ENCODE measurements around the gene SEC22C.
"Not testable (repeated sequence)": the region's sequence is repeated elsewhere in the genome, so short reads cannot be mapped to it uniquely, and the experiment has no call there.

The SEC22C gene

GRCh38 chr3:42579346-42579745, 2.4 kb downstream of the SEC22C start:
- not testable (repeated sequence) for DNase-seq

- DNase-seq, result no peak
Observed at GRCh38 chr3:42578054-42578453, 3.7 kb downstream of the SEC22C start.

- no peak for DNase-seq
Observed at GRCh38 chr3:42575137-42575741, 6.5 kb downstream of the SEC22C start.

DNA sequence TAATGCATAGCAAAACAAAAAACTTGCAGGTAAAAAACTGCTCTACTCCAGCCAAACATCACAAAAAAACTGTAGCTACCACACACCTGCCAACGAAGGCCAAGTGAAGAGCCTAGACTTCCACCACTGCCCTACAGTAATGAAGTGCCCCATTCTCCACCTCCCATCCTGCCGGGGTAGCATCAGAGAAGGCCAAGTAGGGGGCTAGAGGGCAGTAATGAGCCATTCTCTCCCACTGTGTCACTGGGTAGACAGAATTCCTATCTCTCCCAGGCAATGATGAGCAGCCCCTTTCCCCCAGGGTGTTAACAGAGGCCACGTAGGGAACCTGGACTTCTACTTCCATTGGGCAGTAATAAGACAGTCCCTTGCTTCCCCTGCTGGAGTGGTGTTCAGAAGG, 9.5 kb downstream of the SEC22C start:
- DNase-seq, result no peak

DNA sequence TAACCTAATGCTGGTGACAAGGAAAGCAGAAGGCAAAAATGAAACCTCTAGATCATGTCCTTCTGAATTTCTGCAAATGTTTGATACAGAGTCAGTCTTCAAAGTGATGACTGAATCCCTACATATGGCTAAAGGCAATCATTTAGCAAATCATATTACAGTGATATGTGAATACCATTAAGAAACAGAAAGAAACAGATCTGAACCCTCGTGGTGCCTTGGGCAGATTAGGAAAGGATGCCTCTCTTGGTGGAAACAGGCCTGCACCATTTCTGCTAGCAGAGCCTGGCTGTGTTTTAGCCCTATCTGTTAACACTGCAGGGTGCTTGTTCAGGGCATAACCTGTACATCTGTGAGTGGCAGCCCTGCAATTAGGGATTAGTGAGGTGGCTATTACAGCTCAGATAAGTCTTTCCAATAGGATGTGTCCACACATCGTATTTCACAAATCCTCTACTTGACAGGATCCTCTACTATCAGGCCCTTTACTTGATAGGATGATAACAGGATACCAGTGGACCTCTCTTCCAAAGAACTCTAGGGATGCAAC, 12.1 kb downstream of the SEC22C start:
- DNase-seq, result no peak

- no peak for DNase-seq
Observed at GRCh38 chr3:42562047-42562907, 19.5 kb downstream of the SEC22C start.

DNA sequence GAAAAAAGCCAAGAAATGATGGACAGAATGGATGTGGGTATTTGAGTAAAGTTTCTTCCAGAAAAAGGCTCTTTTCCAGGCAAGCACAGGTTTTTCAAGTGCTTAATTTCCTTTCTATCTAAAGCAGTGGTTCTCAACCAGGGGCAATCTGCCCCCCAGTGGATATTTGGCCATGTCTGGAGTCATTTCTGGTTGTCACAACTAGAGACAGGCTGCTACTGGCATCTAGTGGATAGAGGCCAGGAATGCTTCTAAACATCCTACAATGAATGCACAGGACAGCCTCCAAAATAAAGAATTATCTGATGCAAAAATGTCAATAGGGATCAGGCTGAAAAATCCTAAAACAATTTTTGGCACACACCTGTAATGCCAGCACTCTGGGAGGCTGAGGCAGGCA, 23.9 kb downstream of the SEC22C start:
- no peak for DNase-seq

- not testable (repeated sequence) for DNase-seq
Observed at GRCh38 chr3:42556817-42557216, 24.9 kb downstream of the SEC22C start.

DNA sequence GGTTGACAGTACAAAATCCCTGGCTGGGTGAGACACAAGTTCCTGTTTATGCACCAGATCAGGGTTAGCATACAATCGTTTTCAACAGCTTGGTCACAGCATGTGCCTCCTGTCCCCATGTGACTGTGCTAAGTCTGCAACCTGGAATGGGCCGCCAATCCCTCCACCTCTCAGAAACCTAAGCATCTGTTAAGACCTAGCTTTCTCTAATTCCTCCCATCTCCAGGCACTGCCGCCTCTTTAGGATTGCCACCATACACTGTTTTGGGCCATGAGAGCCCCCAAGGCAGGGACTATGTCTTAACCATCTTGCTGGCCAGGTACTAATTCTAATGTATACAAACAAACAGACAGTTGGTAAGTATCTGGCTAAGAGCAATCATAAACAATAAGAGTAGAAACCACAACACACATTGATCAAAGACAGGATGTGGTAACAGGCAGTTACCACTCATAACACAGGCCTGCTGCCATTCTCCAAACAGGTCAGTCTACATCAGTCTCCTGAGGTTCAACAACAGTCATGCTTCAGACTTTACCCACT, 25.6 kb downstream of the SEC22C start:
- DNase-seq, result no peak

DNA sequence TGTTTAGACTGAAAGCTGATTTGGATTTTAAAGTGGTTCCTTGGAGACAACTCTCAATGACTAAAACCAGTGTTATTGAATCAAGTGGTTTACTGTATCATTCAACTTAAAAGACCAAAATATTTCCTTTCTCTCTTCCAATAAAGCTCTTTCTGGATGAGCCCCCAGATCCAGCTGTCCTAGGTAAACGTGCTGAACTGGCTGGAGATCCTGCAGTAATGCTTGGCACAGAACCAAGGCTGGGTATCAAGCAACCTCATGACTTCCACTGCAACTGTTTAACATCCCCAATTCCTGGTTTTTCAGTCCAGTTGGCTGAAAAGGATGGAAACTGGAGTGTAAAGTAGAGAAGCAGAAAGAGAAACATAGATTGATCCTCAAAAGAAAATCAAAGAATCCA, 28.9 kb downstream of the SEC22C start:
- DNase-seq, result no peak

- no peak for DNase-seq
Observed at GRCh38 chr3:42550250-42550649, 31.5 kb downstream of the SEC22C start.

DNA sequence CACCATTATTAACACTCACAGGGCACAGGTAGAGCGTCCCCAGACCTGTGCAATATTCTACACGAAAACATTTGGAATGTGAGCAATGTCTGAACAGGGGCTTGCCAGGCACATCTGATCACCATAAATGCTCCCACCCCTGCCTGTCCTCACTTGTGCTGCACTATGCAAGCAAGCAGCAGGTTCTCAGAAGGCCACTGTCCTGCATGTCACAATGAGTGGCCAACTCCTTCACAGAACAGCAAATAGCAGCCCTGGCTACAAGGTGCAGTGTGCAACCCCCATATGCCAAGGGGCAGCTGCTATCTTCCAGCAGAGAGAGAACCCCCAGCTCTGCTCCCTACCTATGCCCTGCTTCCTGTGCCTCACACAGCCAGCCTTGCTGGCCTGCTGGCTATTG, 32.6 kb downstream of the SEC22C start:
- no peak for DNase-seq

DNA sequence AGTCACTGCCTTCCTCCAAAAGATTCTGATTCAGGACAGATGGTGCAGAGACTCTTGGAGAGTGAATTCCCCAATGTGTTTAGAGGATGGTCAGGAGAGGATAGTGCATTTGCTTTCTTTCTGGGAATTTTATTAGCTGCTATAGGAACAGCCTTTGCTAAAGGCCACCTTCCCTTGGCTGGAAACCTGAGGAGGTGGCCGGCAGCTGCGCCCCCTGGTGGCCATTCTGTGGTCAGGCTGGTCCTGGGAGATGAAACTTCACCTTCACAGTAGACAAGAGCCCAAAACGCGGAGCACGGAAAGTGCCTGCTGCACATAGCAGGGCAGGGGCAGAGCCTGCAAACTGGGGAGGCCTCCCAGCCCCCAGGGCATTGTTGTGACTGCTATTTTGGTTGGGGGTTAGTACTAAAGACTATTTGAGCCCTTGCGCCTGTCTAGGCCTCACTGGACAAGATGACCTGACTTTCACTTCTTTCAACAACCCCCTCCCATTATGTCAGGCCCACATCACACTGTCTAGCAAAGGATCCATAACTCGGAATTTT, 34.3 kb downstream of the SEC22C start:
- DNase-seq, result no peak

DNA sequence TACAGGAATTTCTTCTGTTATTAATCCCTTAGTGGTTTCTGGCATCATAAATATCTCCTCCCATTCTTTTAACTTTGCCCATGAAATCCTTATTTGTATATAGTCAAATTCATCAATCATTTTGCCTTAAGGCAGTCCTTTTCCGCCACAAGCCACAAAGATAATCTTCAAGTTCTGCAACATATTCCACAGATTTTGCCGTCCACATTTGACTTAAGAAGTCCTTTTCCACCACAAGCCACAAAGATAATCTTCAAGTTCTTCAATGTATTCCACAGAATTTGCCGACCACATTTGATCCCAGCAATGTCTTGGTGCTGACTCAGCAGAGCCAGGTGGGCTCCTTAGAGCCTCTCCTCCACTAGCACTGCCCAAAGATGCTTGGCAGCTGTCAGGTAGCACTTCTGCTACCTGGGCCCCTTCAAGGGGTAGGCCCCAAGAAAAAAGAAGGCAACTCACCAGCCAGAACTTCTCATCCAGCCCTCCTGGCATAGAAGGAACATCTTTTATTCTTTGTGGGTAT, 35.0 kb downstream of the SEC22C start:
- DNase-seq, result no peak

DNA sequence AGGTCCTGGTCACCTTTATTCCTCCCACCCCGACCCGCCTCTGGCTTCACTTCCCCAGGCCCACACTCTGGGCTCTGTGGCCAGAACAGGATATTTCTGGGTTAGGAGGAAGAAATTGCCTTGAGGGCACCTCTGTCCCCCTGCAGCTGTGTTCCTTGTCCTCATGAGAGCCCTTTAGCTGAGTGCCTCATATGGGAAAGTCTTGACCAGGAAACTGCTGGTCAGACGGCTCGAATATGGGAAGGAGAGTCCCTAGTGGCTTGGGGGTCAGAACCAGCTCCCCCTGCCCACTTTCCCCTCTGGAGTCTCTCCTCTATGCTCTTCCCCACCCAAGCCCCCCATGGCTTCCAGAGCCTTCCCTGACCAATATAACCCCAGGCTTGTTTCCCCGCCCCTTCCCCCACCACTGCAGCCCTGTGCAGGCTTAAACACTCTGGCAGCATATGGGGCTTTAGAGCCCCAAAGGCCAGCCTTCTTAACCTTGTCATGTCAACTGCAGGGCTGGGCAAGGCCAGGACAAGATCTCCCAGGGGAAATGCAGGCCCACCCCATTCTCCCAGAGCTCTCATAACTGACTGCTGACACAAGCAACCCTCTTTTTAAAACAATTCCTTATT, 36.4 kb downstream of the SEC22C start:
- DNase-seq, result no peak

GRCh38 chr3:42544492-42545283, 37.1 kb downstream of the SEC22C start:
- no peak for DNase-seq

DNA sequence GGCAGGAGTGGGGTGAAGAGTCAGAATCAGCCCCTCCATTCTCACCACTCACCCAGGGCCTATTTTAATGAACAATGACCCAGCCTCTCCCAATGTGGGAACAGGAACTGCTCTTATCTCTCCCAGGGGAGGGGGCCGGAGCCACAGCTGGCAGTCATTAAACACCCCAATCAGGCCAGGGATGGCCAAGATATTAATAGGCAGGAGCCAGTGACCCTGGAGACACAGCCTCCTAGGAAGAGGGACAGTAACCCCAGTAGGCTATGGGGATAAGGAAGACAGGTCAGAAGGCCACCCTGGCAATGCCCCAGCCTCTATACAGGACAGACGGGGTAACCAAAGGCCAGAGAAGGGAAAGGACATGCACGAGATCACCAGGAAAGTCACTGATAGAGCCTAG, 40.7 kb downstream of the SEC22C start:
- no peak for DNase-seq

GRCh38 chr3:42539871-42540714, 41.7 kb downstream of the SEC22C start:
- peak; percentile 21 for DNase-seq

DNA sequence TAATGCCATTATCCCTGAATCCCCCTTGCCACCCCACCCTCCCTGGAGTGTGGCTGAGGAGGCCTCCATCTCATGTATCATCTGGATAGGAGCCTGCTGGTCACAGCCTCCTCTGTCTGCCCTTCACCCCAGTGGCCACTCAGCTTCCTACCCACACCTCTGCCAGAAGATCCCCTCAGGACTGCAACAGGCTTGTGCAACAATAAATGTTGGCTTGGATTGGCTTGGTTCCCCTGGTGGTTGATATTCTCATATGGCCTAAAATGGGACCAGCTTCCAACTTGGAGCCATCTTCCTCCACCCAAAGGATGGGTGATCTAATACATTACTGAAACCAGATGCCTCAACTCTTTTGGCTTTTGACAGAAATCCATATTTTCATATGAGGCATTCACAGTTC, 44.4 kb downstream of the SEC22C start:
- DNase-seq, result no peak

GRCh38 chr3:42535981-42536784, 45.6 kb downstream of the SEC22C start:
- DNase-seq, result no peak
